ENCODE measurements around the gene PPIA.

GRCh38 chr7:44749992-44750391, 46.5 kb upstream of the PPIA start:
- no peak for TF ChIP-seq CTCF (IDR thresholded peaks at IDR 0.05)
- no peak for TF ChIP-seq POLR2A (IDR thresholded peaks at IDR 0.05)
